ENCODE results near the gene ABTB2.
"Not testable (repeated sequence)": the region's sequence is repeated elsewhere in the genome, so short reads cannot be mapped to it uniquely, and the experiment has no call there.

The ABTB2 gene

GRCh38 chr11:34238533-34238932 is 119.3 kb downstream of the ABTB2 start:
- no peak for DNase-seq (ENCODE audit: low read depth)

- DNase-seq (ENCODE audit: low read depth), result no peak
These were observed 121.2 kb downstream of the ABTB2 start for GRCh38 chr11:34236572-34236971.

- no peak for DNase-seq (ENCODE audit: low read depth)
These were observed 122.2 kb downstream of the ABTB2 start for GRCh38 chr11:34235591-34236071.

DNA sequence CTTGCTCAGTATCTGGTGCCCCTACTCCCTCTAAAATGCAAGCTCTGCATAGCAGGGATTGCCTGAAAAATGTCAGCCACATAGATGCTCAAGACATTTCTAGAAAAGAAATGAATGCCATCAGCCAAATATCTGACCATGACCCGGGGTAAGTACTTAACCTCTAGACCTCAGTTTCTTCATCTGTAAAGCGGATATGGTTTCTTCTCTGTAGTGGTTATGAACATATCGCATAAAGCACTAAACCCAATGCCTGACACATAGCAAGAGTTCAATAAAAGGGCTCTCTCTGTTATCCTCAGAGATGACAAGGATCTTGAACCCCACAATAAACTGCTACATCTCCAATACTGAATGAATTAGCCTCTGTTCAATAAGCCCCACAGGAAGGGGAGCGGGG is 122.6 kb downstream of the ABTB2 start:
- DNase-seq (ENCODE audit: low read depth), result no peak

GRCh38 chr11:34234086-34234740 is 123.6 kb downstream of the ABTB2 start:
- peak; percentile 68 for DNase-seq (ENCODE audit: low read depth)

DNA sequence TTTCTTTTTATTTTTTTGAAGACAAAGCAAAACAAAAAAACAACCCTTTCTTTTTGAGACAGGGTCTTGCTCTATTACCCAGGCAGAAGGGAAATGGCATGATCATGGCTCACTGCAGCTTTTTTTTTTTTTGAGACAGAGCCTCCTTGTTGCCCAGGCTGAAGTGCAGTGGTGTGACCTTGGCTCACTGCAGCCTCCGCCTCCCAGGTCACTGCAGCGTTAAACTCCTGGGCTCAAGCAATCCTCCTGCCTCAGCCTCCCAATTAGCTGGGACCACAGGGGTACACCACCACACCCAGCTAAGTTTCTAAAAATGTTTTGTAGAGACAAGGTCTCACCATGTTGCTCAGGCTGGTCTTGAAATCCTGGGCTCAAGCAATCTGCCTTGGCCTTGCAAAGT is 124.6 kb downstream of the ABTB2 start:
- no peak for DNase-seq (ENCODE audit: low read depth)

- DNase-seq (ENCODE audit: low read depth), result no peak
These were observed 125.0 kb downstream of the ABTB2 start for GRCh38 chr11:34232807-34233206.

DNA sequence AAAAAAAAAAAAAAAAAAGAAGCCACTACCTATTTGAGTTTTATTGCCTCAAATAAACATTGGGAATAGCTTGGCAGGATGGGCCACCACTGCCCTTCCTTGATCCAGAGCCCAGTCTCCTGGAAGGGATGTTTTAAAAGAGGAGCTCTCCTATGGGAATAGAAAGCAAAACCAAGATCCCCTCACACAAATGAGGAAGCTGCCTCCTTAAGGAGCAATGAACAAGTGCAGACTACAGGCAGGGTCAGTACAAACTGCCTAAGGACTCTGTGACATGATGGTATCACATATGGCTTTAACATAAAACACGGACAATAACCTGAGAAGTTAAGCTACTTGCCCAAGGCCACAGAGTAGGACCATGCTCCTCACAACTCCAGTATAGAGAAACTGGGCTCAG is 131.6 kb downstream of the ABTB2 start:
- no peak for DNase-seq (ENCODE audit: low read depth)

DNA sequence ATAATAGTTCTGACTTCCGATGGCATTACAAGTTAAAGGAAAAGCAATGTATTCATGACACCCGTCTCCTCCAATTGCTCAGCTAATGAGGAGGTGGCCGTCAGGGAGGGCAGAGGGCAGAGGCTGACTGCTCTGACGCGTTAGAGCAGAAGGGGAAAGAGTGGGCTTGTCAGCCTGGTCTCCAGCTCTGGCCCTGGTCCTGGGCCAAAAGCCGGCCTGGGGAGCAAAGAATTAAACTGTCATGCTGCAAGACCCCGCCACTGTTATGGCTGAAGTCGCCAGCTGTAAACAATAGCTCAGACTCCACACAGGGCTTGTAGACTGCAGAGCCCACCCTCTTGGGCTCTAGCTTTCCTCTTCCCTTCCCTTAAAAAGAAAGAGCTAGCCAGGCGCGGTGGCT is 132.7 kb downstream of the ABTB2 start:
- no peak for DNase-seq (ENCODE audit: low read depth)

DNA sequence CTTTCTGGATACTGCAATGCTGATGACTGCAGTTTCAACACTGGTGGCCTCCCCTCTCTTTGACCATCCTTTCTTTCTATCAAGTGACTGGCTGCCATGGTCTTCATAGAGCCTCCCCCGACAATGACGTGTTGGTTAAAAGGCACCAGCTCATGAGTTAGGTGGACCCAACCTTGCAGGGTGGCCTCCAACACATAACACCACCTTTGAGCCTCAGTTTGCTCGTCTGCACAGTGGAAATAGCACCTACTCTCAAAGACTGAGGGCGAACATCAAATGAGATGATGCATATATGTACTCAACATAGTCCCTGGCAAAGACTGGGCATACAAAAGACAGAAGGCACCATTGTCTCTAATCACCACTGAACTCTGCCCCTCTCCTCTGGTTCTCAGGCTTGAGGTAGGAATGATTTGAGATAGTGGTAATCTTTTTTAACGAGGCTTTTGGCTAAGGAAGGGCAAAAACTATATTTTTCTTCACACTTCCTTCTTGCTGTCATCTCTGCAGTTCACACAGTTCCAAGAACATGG is 133.3 kb downstream of the ABTB2 start:
- no peak for DNase-seq (ENCODE audit: low read depth)

- no peak for DNase-seq (ENCODE audit: low read depth)
These were observed 133.9 kb downstream of the ABTB2 start for GRCh38 chr11:34223907-34224306.

DNA sequence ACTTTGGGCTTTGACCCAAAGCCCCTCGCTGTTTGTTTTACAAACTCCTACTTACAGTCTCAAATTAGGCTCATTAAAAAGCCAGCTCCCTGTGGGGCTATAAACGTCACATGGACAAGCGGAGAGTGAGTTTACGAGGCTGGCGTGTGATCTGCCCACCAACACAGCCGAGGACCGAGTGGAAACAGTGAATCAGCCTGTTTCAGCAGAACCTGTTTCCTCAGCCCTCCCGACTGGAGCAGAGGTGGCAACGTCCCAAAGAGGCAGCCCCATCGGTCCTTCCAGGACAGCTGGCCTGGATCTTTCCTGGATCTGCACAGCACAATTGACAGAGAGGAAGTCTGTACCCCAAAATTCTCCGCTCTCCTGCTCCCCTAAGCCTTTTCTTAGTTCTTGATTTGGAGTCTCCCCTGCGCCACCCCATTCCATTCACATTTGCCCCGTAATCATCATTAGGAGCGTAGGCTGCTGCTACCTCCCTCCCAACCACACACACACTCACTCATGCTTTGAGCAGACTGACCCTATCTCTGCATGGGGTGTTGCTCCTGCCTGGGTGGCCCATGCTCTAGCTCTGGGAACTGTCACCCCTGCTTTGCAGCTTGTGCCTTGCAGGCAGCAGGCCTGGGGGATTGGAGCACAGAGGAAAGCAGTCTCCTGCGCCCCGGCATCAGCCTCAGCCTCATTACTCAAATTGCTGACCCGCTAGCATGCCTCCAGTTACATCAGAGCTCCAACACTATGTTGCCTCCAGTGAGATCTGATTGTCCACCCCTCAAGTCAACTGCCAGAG is 134.6 kb downstream of the ABTB2 start:
- no peak for DNase-seq (ENCODE audit: low read depth)

DNA sequence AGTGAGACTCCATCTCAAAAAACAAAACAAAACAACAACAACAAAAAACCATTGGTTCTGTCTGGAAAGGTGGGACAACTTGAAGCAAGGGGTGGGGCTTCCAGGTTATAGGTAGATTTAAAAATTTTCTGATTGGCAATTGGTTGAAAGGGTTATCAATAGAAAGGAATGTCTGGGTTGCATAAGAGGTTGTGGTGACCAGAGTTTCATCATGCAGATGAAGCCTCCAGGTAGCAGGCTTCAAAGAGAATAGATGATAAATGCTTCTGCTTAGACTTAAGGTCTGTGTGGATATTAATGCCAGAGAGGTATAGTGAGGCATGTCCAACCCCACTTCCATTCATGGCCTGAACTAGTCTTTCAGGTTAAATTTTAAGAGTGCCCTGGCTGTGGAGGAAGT is 135.8 kb downstream of the ABTB2 start:
- no peak for DNase-seq (ENCODE audit: low read depth)

GRCh38 chr11:34219941-34220370 is 137.9 kb downstream of the ABTB2 start:
- no peak for DNase-seq (ENCODE audit: low read depth)

DNA sequence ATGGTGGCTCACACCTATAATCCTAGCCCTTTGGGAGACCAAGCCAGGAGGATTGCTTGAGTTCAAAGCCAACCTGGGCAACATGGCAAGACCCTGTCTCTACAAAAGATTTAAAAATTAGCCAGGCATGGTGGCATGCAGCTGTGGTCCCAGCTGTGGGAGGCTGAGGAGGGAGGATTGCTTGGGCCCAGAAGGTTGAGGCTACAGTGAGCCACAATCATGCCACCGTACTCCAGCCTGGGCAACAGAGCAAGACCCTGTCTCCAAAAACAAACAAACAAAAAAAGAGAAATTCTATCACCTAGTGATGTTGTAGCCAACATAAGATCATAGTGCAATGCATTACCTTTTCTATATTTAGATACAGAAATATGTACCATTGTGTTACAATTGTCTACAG is 138.5 kb downstream of the ABTB2 start:
- no peak for DNase-seq (ENCODE audit: low read depth)

DNA sequence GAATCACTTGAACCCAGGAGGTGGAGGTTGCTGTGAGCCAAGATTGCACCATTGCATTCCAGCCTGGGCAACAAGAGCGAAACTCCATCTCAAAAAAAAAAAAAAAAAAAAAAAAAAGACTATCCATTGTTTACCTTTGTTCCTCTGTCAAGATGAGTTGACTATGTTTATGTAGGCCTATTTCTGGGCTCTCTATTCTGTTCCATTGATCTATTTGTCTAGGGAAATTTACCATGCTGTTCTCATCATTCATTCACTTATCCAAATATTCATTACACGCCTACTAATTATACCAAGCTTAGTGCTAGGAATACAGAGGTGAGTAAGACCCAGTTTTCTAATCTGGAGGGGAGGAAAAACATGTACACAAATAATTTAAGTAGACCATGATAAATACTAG is 139.1 kb downstream of the ABTB2 start:
- not testable (repeated sequence) for DNase-seq (ENCODE audit: low read depth)

- DNase-seq (ENCODE audit: low read depth), result no peak
These were observed 139.7 kb downstream of the ABTB2 start for GRCh38 chr11:34218067-34218466.

DNA sequence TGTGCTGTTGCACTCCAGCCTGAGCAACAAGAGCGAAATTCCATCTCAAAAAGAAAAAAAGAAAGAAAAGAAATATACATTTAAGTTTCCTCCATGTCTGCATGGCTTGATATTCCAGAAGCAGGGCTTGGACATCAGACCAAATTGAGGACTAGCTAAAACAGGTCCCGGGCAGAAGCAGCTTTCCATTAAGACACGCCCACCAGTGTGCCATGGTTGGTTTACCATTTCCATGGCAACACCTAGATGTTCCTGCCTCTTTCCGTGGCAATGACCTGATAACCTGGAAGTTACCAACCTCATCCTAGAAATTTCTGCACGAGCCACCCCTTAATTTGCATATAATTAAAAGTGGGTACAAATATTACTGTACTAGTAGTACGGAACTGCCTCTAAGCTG is 141.1 kb downstream of the ABTB2 start:
- no peak for DNase-seq (ENCODE audit: low read depth)

- DNase-seq (ENCODE audit: low read depth), result no peak
These were observed 141.9 kb downstream of the ABTB2 start for GRCh38 chr11:34215806-34216453.

DNA sequence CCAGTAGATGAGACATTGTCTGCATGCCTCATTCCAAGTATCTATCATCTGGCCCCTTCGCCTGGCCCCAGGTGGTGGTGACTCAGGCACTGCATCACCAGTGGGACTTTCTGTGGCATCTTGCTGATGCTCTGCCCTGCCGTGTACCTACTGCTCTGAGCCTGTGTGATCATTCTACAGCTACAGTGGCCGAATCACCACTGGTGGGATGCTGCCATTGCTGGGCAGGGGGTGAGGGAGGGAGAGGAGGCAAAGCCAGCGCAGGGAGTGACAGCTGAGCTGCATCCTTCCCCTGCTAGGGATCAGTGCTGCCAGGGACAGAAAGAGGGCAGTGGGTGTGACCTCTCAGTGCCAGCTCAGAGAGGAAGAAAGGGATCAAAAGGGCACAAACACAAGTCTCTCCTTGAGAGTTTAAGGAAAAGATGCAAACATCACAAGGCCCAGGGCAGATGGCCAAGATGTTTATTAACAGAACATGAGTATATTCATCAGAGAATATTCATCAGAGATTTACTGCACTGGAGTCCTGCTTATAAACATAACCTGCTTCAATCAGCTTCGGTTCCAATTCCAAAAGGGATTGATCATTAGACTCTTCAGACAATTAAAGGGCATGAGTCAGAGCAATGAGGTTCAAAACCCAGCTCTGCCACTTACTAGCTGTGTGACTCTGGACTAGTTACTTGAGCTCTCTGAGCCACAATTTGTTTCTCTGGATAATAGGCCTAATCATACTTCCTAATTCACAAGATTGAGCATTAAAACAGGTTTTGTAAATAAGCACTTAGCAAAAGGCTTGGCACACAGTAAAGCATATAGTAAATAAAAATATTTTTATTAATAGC is 142.6 kb downstream of the ABTB2 start:
- peak; percentile 78 for DNase-seq (ENCODE audit: low read depth)

GRCh38 chr11:34213366-34213765 is 144.4 kb downstream of the ABTB2 start:
- DNase-seq (ENCODE audit: low read depth), result no peak

DNA sequence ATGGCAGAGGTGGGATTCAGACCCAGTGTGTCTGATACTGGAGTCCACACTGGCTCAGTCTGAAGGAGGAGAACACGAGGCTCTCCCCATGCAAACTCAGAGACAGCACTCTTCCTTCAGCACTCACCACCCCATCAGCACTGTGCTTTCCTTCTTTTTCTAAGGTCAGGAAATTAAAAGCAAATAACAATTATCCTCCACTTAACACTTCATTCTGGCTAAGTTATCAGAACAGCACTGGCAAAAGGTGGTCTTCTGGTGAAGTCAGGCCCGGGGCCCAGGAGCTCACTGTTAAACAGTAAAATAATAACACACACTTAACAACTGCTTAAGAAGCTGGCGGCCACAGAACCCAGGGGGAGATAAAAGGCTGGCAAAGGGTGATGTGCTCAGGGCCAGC is 145.2 kb downstream of the ABTB2 start:
- no peak for DNase-seq (ENCODE audit: low read depth)
